GM23248 (cell line): Measurements from ENCODE around the gene NFATC2. TPM values are rescaled to one million over a fixed set of nuclear protein-coding genes. Genes with fewer than 3 reads are reported as not detected.

Source experiments
- DNase-seq: peaks from one replicate; pipeline ENCODE4 v3.0.0-alpha.2; 2015
- H2AFZ ChIP-seq: fragments of 200-600 bp; sonication (generic); 2 replicates; pipeline ENCODE4 v1.6.1; 2016; ENCODE audit warnings: antibody characterized with exemption
- H3F3A ChIP-seq: fragments of 200-600 bp; sonication (generic); 2 replicates; pipeline ENCODE4 v1.6.1; 2016; ENCODE audit warnings: mild to moderate bottlenecking, antibody characterized with exemption, mixed run types; ENCODE audit not compliant: insufficient read depth
- H3K27ac ChIP-seq: fragments of 200-600 bp; sonication (generic); 2 replicates; pipeline ENCODE4 v1.5.1; 2016; ENCODE audit warnings: mild to moderate bottlenecking
- H3K27me3 ChIP-seq: fragments of 200-600 bp; sonication (generic); replicated peaks from 2 replicates; pipeline ENCODE4 v1.6.1; 2016; ENCODE audit warnings: mild to moderate bottlenecking; ENCODE audit not compliant: insufficient read depth
- H3K36me3 ChIP-seq: fragments of 200-600 bp; sonication (generic); 2 replicates; pipeline ENCODE4 v1.6.1; 2016; ENCODE audit warnings: low read depth, mild to moderate bottlenecking
- H3K4me1 ChIP-seq: fragments of 200-600 bp; sonication (generic); 2 replicates; pipeline ENCODE4 v1.6.1; 2016; ENCODE audit warnings: mild to moderate bottlenecking; ENCODE audit not compliant: insufficient read depth
- H3K4me2 ChIP-seq: fragments of 200-600 bp; sonication (generic); one replicate; pipeline ENCODE4 v1.6.1; 2016; ENCODE audit warnings: mild to moderate bottlenecking; ENCODE audit not compliant: unreplicated experiment
- H3K4me3 ChIP-seq: fragments of 200-600 bp; sonication (generic); 2 replicates; pipeline ENCODE4 v1.5.1; 2016; ENCODE audit warnings: mild to moderate bottlenecking
- H3K79me2 ChIP-seq: fragments of 200-600 bp; sonication (generic); 2 replicates; pipeline ENCODE4 v1.6.1; 2016; ENCODE audit warnings: mild to moderate bottlenecking; ENCODE audit not compliant: insufficient read depth
- H3K9ac ChIP-seq: fragments of 200-600 bp; sonication (generic); 2 replicates; pipeline ENCODE4 v1.6.1; 2016; ENCODE audit warnings: mild to moderate bottlenecking
- H3K9me2 ChIP-seq: fragments of 200-600 bp; sonication (generic); 2 replicates; pipeline ENCODE4 v1.6.1; 2016; ENCODE audit warnings: mixed run types, mild to moderate bottlenecking, moderate library complexity; ENCODE audit not compliant: insufficient read depth
- H3K9me3 ChIP-seq: fragments of 200-600 bp; sonication (generic); one replicate; pipeline ENCODE4 v1.6.1; 2017; ENCODE audit warnings: low read depth
- H4K20me1 ChIP-seq: fragments of 200-600 bp; sonication (generic); 2 replicates; pipeline ENCODE4 v1.6.0; 2016; ENCODE audit not compliant: insufficient read depth
- EZH2 ChIP-seq: fragments of 200-600 bp; sonication (generic); IDR thresholded peaks from 2 replicates; pipeline ENCODE4 v1.6.1; 2018; ENCODE audit warnings: antibody characterized with exemption, mild to moderate bottlenecking; ENCODE audit not compliant: insufficient read depth, poor library complexity, severe bottlenecking
- EZH2phosphoT487 ChIP-seq: fragments of 200-600 bp; sonication (generic); IDR thresholded peaks from 2 replicates; pipeline ENCODE4 v1.6.1; 2018; ENCODE audit warnings: antibody characterized with exemption, moderate library complexity, mild to moderate bottlenecking, low read depth; ENCODE audit not compliant: insufficient read depth
- WGBS, 2 experiments: methylation state at CpG; one replicate each; pipeline ENCODE4 v1.1.6; 2015 to 2017; ENCODE audit warnings: low lambda C conversion rate in 2 of 2, low coverage in 1 of 2; ENCODE audit errors: missing lambda C conversion rate in 2 of 2; 5-methylcytosine and 5-hydroxymethylcytosine counted together
- in situ Hi-C: fragments of 300-500 bp; cut with MboI; formaldehyde crosslinking; loops from 2 replicates; pipeline ENCODE4 v1.15.0; 2020
- polyA plus RNA-seq: library from polyadenylated mRNA; unstranded; fragments of >200 nt; fragmentation: Nextera tagmentation; extraction: Ambion mirVana; gene quantifications from 2 replicates; pipeline ENCODE4 v1.2.1, GENCODE V29; 2016
- total RNA-seq: library from RNA; depleted of rRNA; stranded (reverse); fragments of >200 nt; shearing (Covaris generic); gene quantifications from 2 replicates; pipeline ENCODE4 v1.2.3, GENCODE V29; 2014

The NFATC2 gene
- total and polyA plus RNA-seq, 2 experiments from 2014 or later: 0.11 to 0.14 TPM

DNA sequence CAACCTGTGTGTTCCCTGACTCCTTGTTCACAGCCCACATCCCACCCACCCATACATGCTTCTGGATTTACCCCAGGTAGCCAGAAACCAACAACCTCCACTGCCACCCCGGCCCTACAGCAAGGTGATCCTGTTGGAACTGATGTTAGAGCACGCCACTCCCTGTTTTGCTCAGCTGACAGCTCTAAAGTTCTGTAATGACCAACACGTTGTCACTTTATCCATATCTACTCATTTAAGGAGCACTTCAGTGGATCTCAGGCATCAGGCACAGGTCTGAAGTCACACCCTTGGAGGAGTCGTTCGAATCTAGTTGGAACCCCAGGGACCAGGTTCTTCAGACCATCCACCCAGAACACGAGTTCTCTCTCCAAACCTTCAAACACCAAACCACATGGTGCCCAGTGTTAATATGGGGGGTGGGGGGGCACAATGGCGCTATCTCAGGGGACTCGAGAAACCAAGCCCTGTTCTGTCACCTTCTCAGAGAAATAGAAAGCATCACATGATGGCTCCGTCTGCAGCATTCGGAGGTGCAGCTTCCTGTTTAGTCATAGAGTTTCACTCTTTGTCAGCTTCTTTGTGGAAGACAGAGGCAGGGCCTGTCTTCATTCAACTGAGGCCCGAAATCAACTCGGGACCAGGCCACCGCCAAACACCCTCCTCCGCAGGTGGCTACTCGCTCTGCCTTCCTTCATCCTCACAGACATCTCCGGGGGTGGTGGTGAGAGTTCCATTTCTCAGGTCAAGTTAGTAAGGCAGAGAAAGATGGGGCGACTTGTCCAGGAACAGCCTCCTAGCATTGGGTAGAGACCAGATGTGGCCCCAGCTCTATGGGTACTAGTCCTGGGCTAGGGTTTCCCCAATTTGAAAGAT, 142.2 kb downstream of the NFATC2 start:
- Histone ChIP-seq H3K4me3 (no peak overlapping the region), H3K9ac (no peak overlapping the region), H3K36me3 (no peaks in the 10 kb centered on the region), H2AFZ (no peak overlapping the region), H3K27ac (no peak overlapping the region), H3K4me1 (no peaks in the 10 kb centered on the region), H3K9me2 (no peaks in the 10 kb centered on the region), H3K4me2 (no peak overlapping the region), H3K79me2 (no peaks in the 10 kb centered on the region), H3K9me3 (no peaks in the 10 kb centered on the region), H3F3A (no peaks in the 10 kb centered on the region), H4K20me1 (no peaks in the 10 kb centered on the region), H3K27me3 (no peaks in the 10 kb centered on the region)
- no peak for DNase-seq
- WGBS, 2 experiments: 92 to 94% methylated on average over 17 of the region's 17 CpGs
- TF ChIP-seq EZH2 (no peak), EZH2phosphoT487 (no peak)
- in situ Hi-C loops: no loop called here

DNA sequence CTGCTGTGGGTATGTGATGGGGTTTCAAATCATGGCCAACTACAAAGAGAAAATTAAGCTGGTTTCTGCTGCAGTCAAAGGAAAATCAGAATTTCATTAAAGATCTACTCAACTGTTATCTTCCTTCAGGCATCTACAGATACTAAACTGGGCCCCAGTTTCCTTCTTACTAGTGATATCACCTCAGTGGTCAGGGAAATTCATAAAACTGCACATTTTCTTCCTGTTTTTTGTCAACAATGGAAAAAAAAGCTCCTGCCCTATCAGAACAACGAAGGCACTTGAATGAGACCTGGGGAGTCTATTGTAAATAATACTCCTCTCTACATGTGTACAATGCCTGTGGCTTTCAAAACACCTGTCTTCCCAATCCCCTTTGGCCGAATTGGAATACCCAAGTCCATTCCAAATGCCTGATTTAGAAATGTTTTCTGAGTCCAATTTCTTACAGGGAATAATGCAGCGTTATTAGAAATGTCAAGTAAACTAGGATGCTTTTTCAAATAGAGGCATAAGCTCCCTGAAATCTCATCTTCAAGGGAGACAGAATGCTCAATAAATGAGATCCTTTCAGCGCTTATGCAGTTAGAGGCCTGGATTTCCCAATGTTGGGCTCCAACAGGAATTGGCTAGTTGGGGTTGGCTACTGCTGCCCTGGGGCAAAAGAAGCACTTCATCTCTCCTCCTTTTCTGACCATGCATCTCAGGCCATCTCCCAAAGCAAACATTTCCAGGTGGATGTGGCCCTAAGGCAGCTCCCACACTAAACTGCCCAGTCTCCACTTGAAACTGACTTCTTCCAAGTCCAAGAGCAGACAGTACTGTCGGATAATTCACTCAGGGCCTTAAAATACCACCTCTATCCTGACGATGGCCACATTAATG, 143.3 kb downstream of the NFATC2 start:
- Histone ChIP-seq H3F3A (no peaks in the 10 kb centered on the region), H4K20me1 (no peaks in the 10 kb centered on the region), H3K9me2 (no peaks in the 10 kb centered on the region), H3K4me2 (no peak overlapping the region), H3K9ac (no peak overlapping the region), H3K79me2 (no peaks in the 10 kb centered on the region), H3K27ac (no peak overlapping the region), H2AFZ (no peak overlapping the region), H3K4me1 (no peaks in the 10 kb centered on the region), H3K36me3 (no peaks in the 10 kb centered on the region), H3K27me3 (no peaks in the 10 kb centered on the region), H3K9me3 (no peaks in the 10 kb centered on the region), H3K4me3 (no peak overlapping the region)
- TF ChIP-seq EZH2phosphoT487 (no peak), EZH2 (no peak)
- in situ Hi-C loops: loop anchor here (25.0 kb wide), 1 partner anchor 688 kb away; no protein-coding TSS in a partner anchor
- DNase-seq: no peak
- 79 to 85% methylated on average over 6 of the region's 6 CpGs for WGBS, 2 experiments

GRCh38 chr20:51398552-51398951, 144.0 kb downstream of the NFATC2 start:
- DNase-seq: no peak
- Histone ChIP-seq H3K27ac (no peak overlapping the region), H3K4me1 (no peaks in the 10 kb centered on the region), H3K27me3 (no peaks in the 10 kb centered on the region), H2AFZ (no peak overlapping the region), H3F3A (no peaks in the 10 kb centered on the region), H3K9me2 (no peaks in the 10 kb centered on the region), H3K4me3 (no peak overlapping the region), H3K9me3 (no peaks in the 10 kb centered on the region), H4K20me1 (no peaks in the 10 kb centered on the region), H3K79me2 (no peaks in the 10 kb centered on the region), H3K36me3 (no peaks in the 10 kb centered on the region), H3K9ac (no peak overlapping the region), H3K4me2 (no peak overlapping the region)
- 92 to 97% methylated on average over 4 of the region's 4 CpGs for WGBS, 2 experiments
- in situ Hi-C loops: loop anchor here (25.0 kb wide), 1 partner anchor 689 kb away; no protein-coding TSS in a partner anchor
- TF ChIP-seq EZH2phosphoT487: no peak

- H3K36me3 ChIP-seq: no peaks in the 10 kb centered on the region
- 90 to 91% methylated on average over 10 of the region's 10 CpGs for WGBS, 2 experiments
- no peak overlapping the region for H3K4me3 ChIP-seq
- H3K79me2 ChIP-seq: no peaks in the 10 kb centered on the region
- no peaks in the 10 kb centered on the region for H4K20me1 ChIP-seq
- H3K9ac ChIP-seq: no peak overlapping the region
- H3F3A ChIP-seq: no peaks in the 10 kb centered on the region
- in situ Hi-C loops: loop anchor here (25.0 kb wide), 1 partner anchor 689 kb away; no protein-coding TSS in a partner anchor
- no peaks in the 10 kb centered on the region for H3K27me3 ChIP-seq
- H3K4me2 ChIP-seq: no peak overlapping the region
- no peak overlapping the region for H2AFZ ChIP-seq
- no peak for DNase-seq
- no peaks in the 10 kb centered on the region for H3K4me1 ChIP-seq
- H3K27ac ChIP-seq: no peak overlapping the region
- no peaks in the 10 kb centered on the region for H3K9me2 ChIP-seq
- no peaks in the 10 kb centered on the region for H3K9me3 ChIP-seq
- no peak for TF ChIP-seq EZH2
- no peak for TF ChIP-seq EZH2phosphoT487
Observed at GRCh38 chr20:51398083-51398482, 144.4 kb downstream of the NFATC2 start.
